ENCODE results near the gene THAP4. TPM values are rescaled to one million over a fixed set of nuclear protein-coding genes. Genes with fewer than 3 reads are reported as not detected.

Gene THAP4
- total and polyA plus RNA-seq, 2 experiments from 2014 or later = 82.0 to 101 TPM

GRCh38 chr2:241654551-241654950 is 17.6 kb upstream of the THAP4 start:
- no peaks in the 10 kb centered on the region for H3K4me1 ChIP-seq (ENCODE audit: low read depth)
- DNase-seq (ENCODE audit: low read depth in 1 of 2, low spot score in 1 of 2) = no peak
- no peaks in the 10 kb centered on the region for H3K27me3 ChIP-seq
- H3K36me3 ChIP-seq = peaks cover 28% of the 10 kb centered on the region
- no peak overlapping the region for H3K4me3 ChIP-seq
- H3K27ac ChIP-seq = no peak overlapping the region
- TF ChIP-seq CTCF (IDR thresholded peaks at IDR 0.05; ENCODE audit: low read depth, low read length) = no peak
- no peaks in the 10 kb centered on the region for H3K9me3 ChIP-seq (ENCODE audit: low read depth)

- H3K27me3 ChIP-seq = no peaks in the 10 kb centered on the region
- no peak overlapping the region for H3K27ac ChIP-seq
- no peak overlapping the region for H3K4me3 ChIP-seq
- no peaks in the 10 kb centered on the region for H3K9me3 ChIP-seq (ENCODE audit: low read depth)
- H3K4me1 ChIP-seq (ENCODE audit: low read depth) = no peaks in the 10 kb centered on the region
- H3K36me3 ChIP-seq = peaks cover 28% of the 10 kb centered on the region
- no peak for TF ChIP-seq CTCF (IDR thresholded peaks at IDR 0.05; ENCODE audit: low read depth, low read length)
- DNase-seq (ENCODE audit: low read depth in 1 of 2, low spot score in 1 of 2) = no peak
Measured at GRCh38 chr2:241653210-241653750, 16.3 kb upstream of the THAP4 start.

- H3K36me3 ChIP-seq = peaks cover 28% of the 10 kb centered on the region
- no peaks in the 10 kb centered on the region for H3K4me1 ChIP-seq (ENCODE audit: low read depth)
- H3K9me3 ChIP-seq (ENCODE audit: low read depth) = no peaks in the 10 kb centered on the region
- no peak overlapping the region for H3K4me3 ChIP-seq
- no peak overlapping the region for H3K27ac ChIP-seq
- TF ChIP-seq CTCF (IDR thresholded peaks at IDR 0.05; ENCODE audit: low read depth, low read length) = no peak
- H3K27me3 ChIP-seq = no peaks in the 10 kb centered on the region
- DNase-seq (ENCODE audit: low read depth in 1 of 2, low spot score in 1 of 2) = no peak
Measured at GRCh38 chr2:241652722-241653121, 15.8 kb upstream of the THAP4 start.

- TF ChIP-seq CTCF (IDR thresholded peaks at IDR 0.05; ENCODE audit: low read depth, low read length) = no peak
- DNase-seq (ENCODE audit: low read depth in 1 of 2, low spot score in 1 of 2) = no peak
- Histone ChIP-seq H3K27ac (no peak overlapping the region), H3K4me1 (ENCODE audit: low read depth) (no peaks in the 10 kb centered on the region), H3K27me3 (no peaks in the 10 kb centered on the region), H3K4me3 (no peak overlapping the region), H3K36me3 (peaks cover 28% of the 10 kb centered on the region), H3K9me3 (ENCODE audit: low read depth) (no peaks in the 10 kb centered on the region)
Measured at GRCh38 chr2:241652142-241652541, 15.2 kb upstream of the THAP4 start.

GRCh38 chr2:241649927-241650326 is 13.0 kb upstream of the THAP4 start:
- Histone ChIP-seq H3K27me3 (no peaks in the 10 kb centered on the region), H3K27ac (no peak overlapping the region), H3K4me1 (ENCODE audit: low read depth) (no peaks in the 10 kb centered on the region), H3K36me3 (peaks cover 20% of the 10 kb centered on the region), H3K9me3 (ENCODE audit: low read depth) (no peaks in the 10 kb centered on the region), H3K4me3 (no peak overlapping the region)
- DNase-seq (ENCODE audit: low read depth in 1 of 2, low spot score in 1 of 2) = no peak
- TF ChIP-seq CTCF (IDR thresholded peaks at IDR 0.05; ENCODE audit: low read depth, low read length) = no peak

- no peak for TF ChIP-seq CTCF (IDR thresholded peaks at IDR 0.05; ENCODE audit: low read depth, low read length)
- Histone ChIP-seq H3K4me1 (ENCODE audit: low read depth) (no peaks in the 10 kb centered on the region), H3K36me3 (peaks cover 17% of the 10 kb centered on the region), H3K4me3 (no peak overlapping the region), H3K9me3 (ENCODE audit: low read depth) (no peaks in the 10 kb centered on the region), H3K27me3 (no peaks in the 10 kb centered on the region), H3K27ac (no peak overlapping the region)
- DNase-seq (ENCODE audit: low read depth in 1 of 2, low spot score in 1 of 2) = no peak
Measured at GRCh38 chr2:241649404-241649803, 12.4 kb upstream of the THAP4 start.

Data from cardiac muscle cell (in vitro differentiated cells and primary cell).